WTC11 (cell line): ENCODE results near the gene PNPO. TPM values are rescaled to one million over a fixed set of nuclear protein-coding genes. Genes with fewer than 3 reads are reported as not detected.

ENCODE experiments used
- ATAC-seq: fragments of 200-7000 bp; cut with Tn5 transposase; 2 replicates; pipeline ENCODE4 v1.10.0; 2021; ENCODE audit warnings: mild to moderate bottlenecking, moderate library complexity
- CTCF ChIA-PET: fragments of 300-600 bp; sonication (Branson Sonifier 250); formaldehyde crosslinking; loops from one replicate; lab custom pipeline; 2021; ENCODE audit warnings: antibody characterized with exemption; lab: Charles Lee
- POLR2A ChIA-PET: fragments of 350-600 bp; sonication (Branson Sonifier 250); formaldehyde crosslinking; loops from one replicate; lab custom pipeline; 2021; ENCODE audit warnings: antibody characterized with exemption; lab: Charles Lee
- DNase-seq: peaks from one replicate; pipeline ENCODE4 v3.0.0; 2021; ENCODE audit warnings: low spot score
- H3K27ac Mint-ChIP-seq: 2 replicates; pipeline ENCODE4 v1.8.0; 2021; ENCODE audit warnings: mixed read lengths
- H3K27me3 Mint-ChIP-seq: 2 replicates; pipeline ENCODE4 v1.8.0; 2021; ENCODE audit warnings: low read depth, mild to moderate bottlenecking, moderate library complexity, mixed read lengths
- H3K36me3 Mint-ChIP-seq: 2 replicates; pipeline ENCODE4 v1.8.0; 2021; ENCODE audit warnings: mixed read lengths
- H3K4me1 Mint-ChIP-seq: 2 replicates; pipeline ENCODE4 v1.8.0; 2022; ENCODE audit warnings: mixed read lengths
- H3K4me3 Mint-ChIP-seq: 2 replicates; pipeline ENCODE4 v1.8.0; 2021; ENCODE audit warnings: mild to moderate bottlenecking, moderate library complexity, mixed read lengths
- H3K9me3 Mint-ChIP-seq: 2 replicates; pipeline ENCODE4 v1.8.0; 2021; ENCODE audit warnings: mixed read lengths
- ATF1 ChIP-seq: sonication (generic); formaldehyde crosslinking; IDR thresholded peaks from 2 replicates; pipeline ENCODE4 v1.8.1; 2023; ENCODE audit warnings: mild to moderate bottlenecking, moderate library complexity, missing genetic modification reagents
- CTCF ChIP-seq: fragments of 200-600 bp; IDR thresholded peaks from 2 replicates; pipeline ENCODE4 v1.8.0; 2022; ENCODE audit warnings: antibody characterized with exemption
- E2F1 ChIP-seq: sonication (generic); formaldehyde crosslinking; IDR thresholded peaks from 2 replicates; pipeline ENCODE4 v1.8.0; 2022; ENCODE audit warnings: mild to moderate bottlenecking, missing genetic modification reagents
- ETV6 ChIP-seq: sonication (generic); formaldehyde crosslinking; IDR thresholded peaks from 2 replicates; pipeline ENCODE4 v1.8.1; 2022; ENCODE audit warnings: mild to moderate bottlenecking, missing genetic modification reagents
- KAT7 ChIP-seq: sonication (generic); formaldehyde crosslinking; IDR thresholded peaks from 2 replicates; pipeline ENCODE4 v1.8.1; 2023; ENCODE audit warnings: missing genetic modification reagents, mild to moderate bottlenecking, borderline replicate concordance
- PRRX2 ChIP-seq: fragments of 250-450 bp; sonication (Bioruptor Pico); IDR thresholded peaks from 2 replicates; pipeline ENCODE4 v1.8.0; 2021; ENCODE audit warnings: mild to moderate bottlenecking
- USF2 ChIP-seq: sonication (generic); formaldehyde crosslinking; IDR thresholded peaks from 2 replicates; pipeline ENCODE4 v1.8.1; 2023; ENCODE audit warnings: mild to moderate bottlenecking, missing genetic modification reagents, moderate library complexity
- ZNF121 ChIP-seq: sonication (generic); formaldehyde crosslinking; IDR thresholded peaks from 2 replicates; pipeline ENCODE4 v1.8.0; 2023; ENCODE audit warnings: missing genetic modification reagents
- ZNF425 ChIP-seq: fragments of 250-450 bp; sonication (Bioruptor Pico); conservative IDR thresholded peaks from 2 replicates; pipeline ENCODE4 v1.9.0; 2021; ENCODE audit warnings: mild to moderate bottlenecking
- ZNF532 ChIP-seq: fragments of 250-450 bp; sonication (Bioruptor Pico); IDR thresholded peaks from 2 replicates; pipeline ENCODE4 v1.9.0; 2021; ENCODE audit warnings: mild to moderate bottlenecking, borderline replicate concordance
- ZNF671 ChIP-seq: fragments of 250-450 bp; sonication (Bioruptor Pico); IDR thresholded peaks from 2 replicates; pipeline ENCODE4 v1.8.0; 2021; ENCODE audit warnings: mild to moderate bottlenecking
- total RNA-seq: library from RNA; stranded (reverse); gene quantifications from 3 replicates; pipeline ENCODE4 v1.2.3, GENCODE V29; 2021
- TF ChIP-seq, protein P1 (sequence below): sonication (generic); formaldehyde crosslinking; IDR thresholded peaks from 2 replicates; pipeline ENCODE4 v1.8.1; 2022; ENCODE audit warnings: low read depth, missing genetic modification reagents, borderline replicate concordance
- TF ChIP-seq, protein P2 (sequence below): sonication (generic); formaldehyde crosslinking; IDR thresholded peaks from 2 replicates; pipeline ENCODE4 v1.8.1; 2022; ENCODE audit warnings: missing genetic modification reagents, borderline replicate concordance
- TF ChIP-seq, protein P3 (sequence below): fragments of 250-450 bp; sonication (Bioruptor Pico); IDR thresholded peaks from 2 replicates; pipeline ENCODE4 v1.8.0; 2021; ENCODE audit warnings: mild to moderate bottlenecking

The PNPO gene
- total RNA-seq, 1 experiment from 2014 or later, result 12.2 TPM

DNA sequence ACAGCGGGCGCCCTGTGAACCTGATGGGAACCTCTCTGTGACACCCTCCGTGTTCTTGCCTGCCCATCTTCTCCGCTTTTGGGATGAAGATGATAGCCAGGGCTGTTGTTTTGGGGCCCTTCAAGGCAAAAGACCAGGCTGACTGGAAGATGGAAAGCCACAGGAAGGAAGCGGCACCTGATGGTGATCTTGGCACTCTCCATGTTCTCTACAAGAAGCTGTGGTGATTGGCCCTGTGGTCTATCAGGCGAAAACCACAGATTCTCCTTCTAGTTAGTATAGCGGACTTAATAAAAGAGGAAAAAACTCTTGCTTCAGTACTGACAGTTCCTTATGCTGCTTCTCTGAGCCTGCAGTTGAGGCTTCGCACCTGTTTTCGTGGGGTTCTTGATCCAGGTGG lies 40.1 kb downstream of the PNPO start (continued):
- TF ChIP-seq, protein P1, sequence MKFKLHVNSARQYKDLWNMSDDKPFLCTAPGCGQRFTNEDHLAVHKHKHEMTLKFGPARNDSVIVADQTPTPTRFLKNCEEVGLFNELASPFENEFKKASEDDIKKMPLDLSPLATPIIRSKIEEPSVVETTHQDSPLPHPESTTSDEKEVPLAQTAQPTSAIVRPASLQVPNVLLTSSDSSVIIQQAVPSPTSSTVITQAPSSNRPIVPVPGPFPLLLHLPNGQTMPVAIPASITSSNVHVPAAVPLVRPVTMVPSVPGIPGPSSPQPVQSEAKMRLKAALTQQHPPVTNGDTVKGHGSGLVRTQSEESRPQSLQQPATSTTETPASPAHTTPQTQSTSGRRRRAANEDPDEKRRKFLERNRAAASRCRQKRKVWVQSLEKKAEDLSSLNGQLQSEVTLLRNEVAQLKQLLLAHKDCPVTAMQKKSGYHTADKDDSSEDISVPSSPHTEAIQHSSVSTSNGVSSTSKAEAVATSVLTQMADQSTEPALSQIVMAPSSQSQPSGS, result no peak

GRCh38 chr17:47982091-47982617 lies 40.8 kb downstream of the PNPO start:
- peaks cover 9% of the 10 kb centered on the region for H3K4me1 Mint-ChIP-seq
- H3K27me3 Mint-ChIP-seq, result no peaks in the 10 kb centered on the region
- DNase-seq (no peak), ATAC-seq (no peak)
- no peak overlapping the region for H3K4me3 Mint-ChIP-seq
- H3K9me3 Mint-ChIP-seq, result no peaks in the 10 kb centered on the region
- ChIA-PET CTCF (interaction anchor here (1.1 to 1.7 kb wide), 4 partner anchors 12 to 36 kb away, joined by 3 to 5 read pairs (median 4); partner anchors contain the start of gene CDK5RAP3), POLR2A (no interaction called here)
- no peak overlapping the region for H3K27ac Mint-ChIP-seq
- H3K36me3 Mint-ChIP-seq, result peaks cover 32% of the 10 kb centered on the region
- TF ChIP-seq E2F1 (CRISPR knock-in tag) (no peak), ZNF425 (no peak), USF2 (no peak), ZNF121 (CRISPR knock-in tag) (no peak), PRRX2 (CRISPR knock-in tag) (no peak), ZNF671 (no peak), CTCF (no peak), ETV6 (CRISPR knock-in tag) (no peak), ATF1 (CRISPR knock-in tag) (no peak), KAT7 (CRISPR knock-in tag) (no peak), ZNF532 (no peak)
- TF ChIP-seq, protein P2, sequence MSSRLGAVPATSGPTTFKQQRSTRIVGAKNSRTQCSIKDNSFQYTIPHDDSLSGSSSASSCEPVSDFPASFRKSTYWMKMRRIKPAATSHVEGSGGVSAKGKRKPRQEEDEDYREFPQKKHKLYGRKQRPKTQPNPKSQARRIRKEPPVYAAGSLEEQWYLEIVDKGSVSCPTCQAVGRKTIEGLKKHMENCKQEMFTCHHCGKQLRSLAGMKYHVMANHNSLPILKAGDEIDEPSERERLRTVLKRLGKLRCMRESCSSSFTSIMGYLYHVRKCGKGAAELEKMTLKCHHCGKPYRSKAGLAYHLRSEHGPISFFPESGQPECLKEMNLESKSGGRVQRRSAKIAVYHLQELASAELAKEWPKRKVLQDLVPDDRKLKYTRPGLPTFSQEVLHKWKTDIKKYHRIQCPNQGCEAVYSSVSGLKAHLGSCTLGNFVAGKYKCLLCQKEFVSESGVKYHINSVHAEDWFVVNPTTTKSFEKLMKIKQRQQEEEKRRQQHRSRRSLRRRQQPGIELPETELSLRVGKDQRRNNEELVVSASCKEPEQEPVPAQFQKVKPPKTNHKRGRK (CRISPR knock-in tag), result no peak
- TF ChIP-seq, protein P3, sequence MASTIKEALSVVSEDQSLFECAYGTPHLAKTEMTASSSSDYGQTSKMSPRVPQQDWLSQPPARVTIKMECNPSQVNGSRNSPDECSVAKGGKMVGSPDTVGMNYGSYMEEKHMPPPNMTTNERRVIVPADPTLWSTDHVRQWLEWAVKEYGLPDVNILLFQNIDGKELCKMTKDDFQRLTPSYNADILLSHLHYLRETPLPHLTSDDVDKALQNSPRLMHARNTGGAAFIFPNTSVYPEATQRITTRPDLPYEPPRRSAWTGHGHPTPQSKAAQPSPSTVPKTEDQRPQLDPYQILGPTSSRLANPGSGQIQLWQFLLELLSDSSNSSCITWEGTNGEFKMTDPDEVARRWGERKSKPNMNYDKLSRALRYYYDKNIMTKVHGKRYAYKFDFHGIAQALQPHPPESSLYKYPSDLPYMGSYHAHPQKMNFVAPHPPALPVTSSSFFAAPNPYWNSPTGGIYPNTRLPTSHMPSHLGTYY, result no peak
